Measurements from ENCODE around the gene PRKCA.

DNA sequence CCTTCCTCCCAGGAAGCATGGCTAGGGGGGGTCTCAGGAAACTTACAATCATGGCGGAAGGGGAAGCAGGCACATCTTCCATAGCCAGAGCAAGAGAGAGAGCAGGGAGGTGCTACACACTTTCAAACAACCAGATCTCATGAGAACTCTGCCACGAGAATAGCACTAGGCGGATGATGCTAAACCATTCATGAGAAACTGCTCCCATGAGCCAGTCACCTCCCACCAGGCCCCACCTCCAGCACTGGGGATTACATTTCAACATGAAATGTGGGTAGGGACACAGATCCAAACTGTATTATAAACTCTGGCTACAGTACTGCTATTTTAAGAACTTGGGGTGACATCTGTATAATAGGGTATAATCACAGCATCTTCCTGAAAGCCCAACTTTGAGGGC lies 449.4 kb downstream of the PRKCA start:
- TF ChIP-seq, protein P1, sequence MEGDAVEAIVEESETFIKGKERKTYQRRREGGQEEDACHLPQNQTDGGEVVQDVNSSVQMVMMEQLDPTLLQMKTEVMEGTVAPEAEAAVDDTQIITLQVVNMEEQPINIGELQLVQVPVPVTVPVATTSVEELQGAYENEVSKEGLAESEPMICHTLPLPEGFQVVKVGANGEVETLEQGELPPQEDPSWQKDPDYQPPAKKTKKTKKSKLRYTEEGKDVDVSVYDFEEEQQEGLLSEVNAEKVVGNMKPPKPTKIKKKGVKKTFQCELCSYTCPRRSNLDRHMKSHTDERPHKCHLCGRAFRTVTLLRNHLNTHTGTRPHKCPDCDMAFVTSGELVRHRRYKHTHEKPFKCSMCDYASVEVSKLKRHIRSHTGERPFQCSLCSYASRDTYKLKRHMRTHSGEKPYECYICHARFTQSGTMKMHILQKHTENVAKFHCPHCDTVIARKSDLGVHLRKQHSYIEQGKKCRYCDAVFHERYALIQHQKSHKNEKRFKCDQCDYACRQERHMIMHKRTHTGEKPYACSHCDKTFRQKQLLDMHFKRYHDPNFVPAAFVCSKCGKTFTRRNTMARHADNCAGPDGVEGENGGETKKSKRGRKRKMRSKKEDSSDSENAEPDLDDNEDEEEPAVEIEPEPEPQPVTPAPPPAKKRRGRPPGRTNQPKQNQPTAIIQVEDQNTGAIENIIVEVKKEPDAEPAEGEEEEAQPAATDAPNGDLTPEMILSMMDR (IDR thresholded peaks at IDR 0.05; ENCODE audit: low read depth, low read length, missing input control): no peak
- no peak for TF ChIP-seq RAD21 (IDR thresholded peaks at IDR 0.05)
- TF ChIP-seq FOXA2 (IDR thresholded peaks at IDR 0.05): no peak
- no peak for TF ChIP-seq MAX (IDR thresholded peaks at IDR 0.05)
- TF ChIP-seq REST (IDR thresholded peaks at IDR 0.05): no peak
- no peak for TF ChIP-seq TAF1 (conservative IDR thresholded peaks at IDR 0.05)
- no peak for TF ChIP-seq YY1 (IDR thresholded peaks at IDR 0.05)
- no peak for TF ChIP-seq SP1 (IDR thresholded peaks at IDR 0.05)
- no peak for TF ChIP-seq JUND (IDR thresholded peaks at IDR 0.05)

Measured in liver (tissue), 3 donors.